CD4-positive, alpha-beta T cell treated with Interleukin-17A for 4 hours (primary cell): ENCODE results near the gene ACSL3.
"Not testable (repeated sequence)": the region's sequence is repeated elsewhere in the genome, so short reads cannot be mapped to it uniquely, and the experiment has no call there.

Source experiments
- DNase-seq: peaks from one replicate; pipeline ENCODE4 v3.0.0-alpha.2; 2020; ENCODE audit warnings: mixed read lengths

The ACSL3 gene

GRCh38 chr2:222915092-222915957, 54.5 kb downstream of the ACSL3 start:
- no peak for DNase-seq

DNA sequence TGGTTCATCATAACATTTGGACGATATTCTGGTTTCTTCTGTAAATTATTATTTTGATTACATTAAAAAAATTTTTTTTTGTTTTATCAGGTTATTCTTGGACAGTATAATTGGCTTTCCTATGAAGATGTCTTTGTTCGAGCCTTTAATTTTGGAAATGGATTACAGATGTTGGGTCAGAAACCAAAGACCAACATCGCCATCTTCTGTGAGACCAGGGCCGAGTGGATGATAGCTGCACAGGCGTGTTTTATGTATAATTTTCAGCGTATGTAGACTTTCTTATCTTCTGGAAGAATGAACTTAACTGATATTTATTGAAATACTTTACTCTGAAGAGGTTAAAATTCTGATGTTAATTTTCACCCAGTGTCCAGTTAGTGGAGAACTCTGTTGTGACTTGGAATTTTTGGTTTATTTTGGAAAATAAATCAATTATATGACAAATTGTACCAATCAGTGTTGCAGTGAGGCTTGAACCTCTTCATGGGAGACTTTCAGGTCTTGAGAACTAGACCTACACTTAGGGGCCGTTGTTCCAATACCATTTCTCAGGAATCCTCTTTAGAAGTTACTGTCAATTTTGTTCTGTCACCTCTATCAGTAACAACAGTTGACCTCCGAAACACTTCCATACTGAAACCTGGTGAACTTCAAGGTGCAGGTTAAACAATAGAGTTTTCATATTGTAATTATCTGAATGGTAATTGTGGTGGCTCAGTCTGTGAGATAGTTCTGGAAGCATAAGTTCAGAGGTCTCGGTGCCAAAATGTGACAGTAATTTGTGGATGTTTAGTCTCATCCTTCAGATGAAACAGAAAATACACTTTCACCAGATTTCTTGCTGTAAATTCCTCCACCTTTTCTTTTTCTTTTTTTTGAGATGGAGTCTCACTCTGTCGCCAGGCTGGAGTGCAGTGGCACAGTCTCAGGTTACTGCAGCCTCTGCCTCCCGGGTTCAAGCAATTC, 55.7 kb downstream of the ACSL3 start:
- no peak for DNase-seq

- DNase-seq: not testable (repeated sequence)
Measured at GRCh38 chr2:222917212-222917611, 56.4 kb downstream of the ACSL3 start.

DNA sequence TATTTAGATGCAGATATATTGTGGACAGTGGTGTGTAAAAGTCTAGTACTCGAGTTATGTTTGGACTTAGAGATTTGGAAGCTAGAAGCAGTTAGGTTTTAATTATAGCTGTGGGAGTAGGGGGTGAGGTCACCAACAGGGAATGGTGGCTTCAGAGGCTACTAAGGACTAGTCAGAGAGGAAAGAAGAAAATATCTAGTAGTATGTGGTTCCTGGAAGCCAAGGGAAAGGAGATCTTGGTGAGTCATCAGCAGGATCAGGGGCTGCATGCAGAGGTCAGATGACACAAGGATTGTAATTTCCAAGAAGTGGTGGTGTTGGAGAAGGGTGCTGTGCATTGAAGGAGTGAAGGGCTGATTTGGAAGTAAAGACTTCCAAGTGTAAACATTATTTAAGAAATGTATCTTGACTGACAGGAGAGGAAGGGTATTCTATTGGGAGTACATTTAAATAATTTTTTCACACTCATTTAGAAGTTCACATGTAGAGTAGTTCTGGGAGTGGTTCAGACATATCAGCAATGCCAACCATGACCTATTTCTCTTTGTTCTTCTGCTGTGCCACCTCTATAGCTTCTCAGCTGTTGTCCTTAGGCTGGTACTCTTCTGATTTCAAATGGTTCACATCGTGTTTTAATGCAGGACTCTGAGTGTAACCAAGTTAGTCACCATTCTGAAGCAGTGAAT, 59.1 kb downstream of the ACSL3 start:
- DNase-seq: no peak

GRCh38 chr2:222920657-222921186, 59.9 kb downstream of the ACSL3 start:
- no peak for DNase-seq

GRCh38 chr2:222922019-222922800, 61.4 kb downstream of the ACSL3 start:
- no peak for DNase-seq

- DNase-seq: no peak
Measured at GRCh38 chr2:222926915-222927314, 66.1 kb downstream of the ACSL3 start.

DNA sequence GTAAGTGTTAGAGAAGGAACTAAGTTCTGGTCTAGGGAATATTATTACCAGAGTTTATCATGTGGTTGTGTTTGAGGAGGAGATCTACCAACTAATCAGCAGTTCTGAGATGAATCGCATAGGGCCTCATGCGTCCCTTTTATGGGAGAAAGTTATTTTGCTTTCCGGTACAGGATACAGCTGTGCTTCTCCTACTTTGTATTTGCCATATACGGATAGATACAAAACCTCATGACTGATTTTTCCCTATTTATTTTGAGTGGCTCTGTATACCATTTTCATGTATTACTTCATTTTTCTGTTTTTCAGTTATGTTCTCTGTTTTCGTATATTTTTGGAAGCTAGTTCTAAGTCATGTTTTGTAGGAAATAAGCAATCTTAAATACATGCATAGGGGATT, 66.8 kb downstream of the ACSL3 start:
- DNase-seq: no peak

DNA sequence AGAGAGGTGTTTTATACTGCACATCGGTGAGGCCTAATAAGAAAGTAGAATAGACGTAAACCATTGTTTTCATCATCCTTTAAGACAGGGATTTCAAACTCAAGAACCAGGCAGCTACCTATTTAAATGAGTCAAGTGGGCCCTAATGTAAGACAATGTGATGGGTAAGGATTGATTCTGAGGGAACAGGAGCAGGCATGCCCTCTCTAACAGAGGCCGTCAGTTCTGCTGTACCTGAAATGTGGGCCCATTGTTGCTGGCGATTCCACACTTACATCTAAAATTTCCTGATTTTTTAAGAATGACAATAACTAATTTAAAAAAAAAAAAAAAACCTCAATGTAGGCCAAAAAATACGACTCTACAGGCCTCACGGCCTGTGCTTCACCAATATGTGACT, 67.5 kb downstream of the ACSL3 start:
- no peak for DNase-seq

DNA sequence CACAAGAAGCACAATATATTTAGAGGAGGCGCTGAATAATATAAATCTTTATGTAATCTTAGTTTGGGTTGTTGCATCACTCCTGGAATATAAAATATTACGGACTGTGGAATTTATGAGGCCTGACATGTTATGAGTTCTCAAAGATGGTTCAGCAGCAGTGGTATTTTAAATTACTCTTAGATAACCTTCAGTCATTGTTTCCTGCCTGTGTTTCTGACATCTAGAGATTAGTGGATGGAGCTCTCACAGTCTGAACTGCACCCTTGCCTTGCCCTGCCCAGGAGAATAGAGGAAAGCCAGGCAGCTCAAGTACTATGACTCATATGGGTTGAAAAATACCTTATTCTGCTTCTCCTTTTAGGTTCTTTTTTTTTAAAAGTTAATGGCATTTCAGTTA, 70.0 kb downstream of the ACSL3 start:
- no peak for DNase-seq

- DNase-seq: no peak
Measured at GRCh38 chr2:222931659-222932058, 70.8 kb downstream of the ACSL3 start.

- DNase-seq: no peak
Measured at GRCh38 chr2:222933458-222933857, 72.6 kb downstream of the ACSL3 start.

DNA sequence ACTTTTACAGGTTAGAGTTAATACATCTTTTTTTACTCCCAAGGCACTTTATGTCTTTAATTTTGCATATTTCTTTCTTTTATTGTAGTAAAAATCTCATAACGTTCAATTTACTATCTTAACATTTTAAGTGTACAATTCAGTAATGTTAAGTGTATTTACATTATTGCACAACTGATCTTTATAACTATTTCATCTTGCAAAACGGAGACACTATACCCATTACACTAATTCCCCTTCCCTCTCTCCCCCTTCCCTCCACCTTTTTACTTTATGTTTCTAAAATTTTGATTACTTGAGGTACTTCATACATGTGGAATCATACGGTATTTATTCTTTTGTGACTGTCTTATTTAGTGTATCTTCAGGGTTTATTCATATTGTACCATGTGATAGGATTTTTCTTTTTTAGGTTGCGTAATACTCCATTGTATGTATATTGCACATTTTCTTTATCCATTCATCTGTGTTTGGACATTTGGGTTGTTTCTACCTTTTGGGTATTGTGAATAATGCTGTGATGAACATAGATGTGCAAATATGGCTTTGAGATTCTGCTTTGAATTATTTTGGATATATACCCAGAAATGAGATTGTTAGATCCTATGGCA, 75.0 kb downstream of the ACSL3 start:
- no peak for DNase-seq

GRCh38 chr2:222936705-222937104, 75.9 kb downstream of the ACSL3 start:
- no peak for DNase-seq

GRCh38 chr2:222938327-222938726, 77.5 kb downstream of the ACSL3 start:
- no peak for DNase-seq

GRCh38 chr2:222939208-222939856, 78.5 kb downstream of the ACSL3 start:
- peak; percentile 59 for DNase-seq

DNA sequence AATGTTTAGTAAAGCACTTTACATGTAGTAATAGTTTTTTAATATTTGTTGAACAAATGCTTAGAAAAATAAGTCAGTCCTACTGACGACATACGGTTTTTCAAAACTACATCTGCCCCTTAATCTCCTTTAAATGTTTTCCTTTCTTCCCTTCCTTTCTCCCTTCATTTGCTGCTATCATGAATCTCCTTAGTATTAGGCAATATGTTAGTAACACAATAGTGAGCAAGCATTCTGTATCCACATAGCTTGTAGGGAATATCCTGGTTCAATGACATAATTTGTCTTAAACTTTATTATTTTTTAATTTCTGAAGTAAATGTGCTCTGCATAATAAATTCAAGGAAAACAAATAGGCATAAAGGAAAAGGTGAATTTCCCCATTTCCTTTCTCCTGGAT, 79.1 kb downstream of the ACSL3 start:
- DNase-seq: no peak

DNA sequence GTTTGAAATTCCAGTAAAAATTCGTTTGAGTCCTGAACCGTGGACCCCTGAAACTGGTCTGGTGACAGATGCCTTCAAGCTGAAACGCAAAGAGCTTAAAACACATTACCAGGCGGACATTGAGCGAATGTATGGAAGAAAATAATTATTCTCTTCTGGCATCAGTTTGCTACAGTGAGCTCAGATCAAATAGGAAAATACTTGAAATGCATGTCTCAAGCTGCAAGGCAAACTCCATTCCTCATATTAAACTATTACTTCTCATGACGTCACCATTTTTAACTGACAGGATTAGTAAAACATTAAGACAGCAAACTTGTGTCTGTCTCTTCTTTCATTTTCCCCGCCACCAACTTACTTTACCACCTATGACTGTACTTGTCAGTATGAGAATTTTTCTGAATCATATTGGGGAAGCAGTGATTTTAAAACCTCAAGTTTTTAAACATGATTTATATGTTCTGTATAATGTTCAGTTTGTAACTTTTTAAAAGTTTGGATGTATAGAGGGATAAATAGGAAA, 80.7 kb downstream of the ACSL3 start:
- DNase-seq: no peak

- DNase-seq: no peak
Measured at GRCh38 chr2:222942561-222942960, 81.7 kb downstream of the ACSL3 start.

DNA sequence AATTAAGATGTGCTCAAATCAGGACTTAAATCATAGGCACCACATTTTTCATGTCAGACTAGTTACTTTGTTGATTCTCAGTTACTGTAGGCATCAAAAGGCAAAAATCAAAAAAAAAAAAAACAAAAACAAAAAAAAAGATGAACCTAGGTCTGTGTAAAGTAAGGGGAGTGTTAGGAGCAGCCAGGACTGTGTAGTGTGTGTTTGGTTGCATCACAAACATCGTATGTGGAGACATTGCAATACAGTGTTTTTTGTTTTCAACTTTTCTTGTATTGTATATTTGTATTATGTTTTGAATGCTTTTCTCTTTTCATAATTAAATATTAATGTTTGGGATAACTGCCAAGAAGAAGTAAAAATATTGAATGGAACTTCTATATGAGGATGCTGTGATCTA, 82.1 kb downstream of the ACSL3 start:
- DNase-seq: no peak

DNA sequence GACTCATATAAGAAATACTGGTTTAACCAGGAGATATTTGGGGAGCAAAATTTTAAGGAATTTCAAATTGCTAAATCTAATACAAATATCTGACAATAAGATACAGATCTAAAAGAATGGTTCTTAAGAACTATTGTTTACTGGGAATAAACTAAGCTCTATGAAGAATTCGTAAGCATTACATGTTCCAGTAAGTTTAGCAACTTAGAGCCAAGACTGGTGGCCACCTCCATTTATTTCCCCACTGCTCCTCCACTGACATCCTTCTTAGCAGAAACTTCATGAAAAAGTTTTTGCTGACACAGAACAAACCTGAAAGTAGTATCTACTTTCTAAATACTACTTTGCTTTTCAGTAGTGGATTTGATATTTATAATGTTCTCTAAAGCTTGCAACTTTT, 83.0 kb downstream of the ACSL3 start:
- DNase-seq: no peak
